HepG2 (cell line): Measurements from ENCODE around the gene C2orf78. TPM values are rescaled to one million over a fixed set of nuclear protein-coding genes. Genes with fewer than 3 reads are reported as not detected.

Experiments used
- E2F1 ChIP-seq: sonication (generic); formaldehyde crosslinking; IDR thresholded peaks from 2 replicates; pipeline ENCODE4 v1.5.0; 2020; ENCODE audit warnings: missing genetic modification reagents
- HOXA5 ChIP-seq: sonication (generic); formaldehyde crosslinking; IDR thresholded peaks from 2 replicates; pipeline ENCODE4 v1.4.0; 2020; ENCODE audit warnings: missing genetic modification reagents
- HOXD1 ChIP-seq: sonication (generic); formaldehyde crosslinking; IDR thresholded peaks from 2 replicates; pipeline ENCODE4 v1.5.0; 2020; ENCODE audit warnings: missing genetic modification reagents
- MIER2 ChIP-seq: IDR thresholded peaks from 2 replicates; pipeline ENCODE4 v1.6.1; 2016; ENCODE audit warnings: missing biosample characterization, missing genetic modification reagents
- NAIF1 ChIP-seq: sonication (generic); formaldehyde crosslinking; IDR thresholded peaks from 2 replicates; pipeline ENCODE4 v1.5.0; 2020; ENCODE audit warnings: mild to moderate bottlenecking, missing genetic modification reagents, borderline replicate concordance
- PBX3 ChIP-seq: sonication (generic); formaldehyde crosslinking; IDR thresholded peaks from 2 replicates; pipeline ENCODE4 v1.8.1; 2023; ENCODE audit warnings: missing genetic modification reagents, inconsistent platforms, borderline replicate concordance
- RELA ChIP-seq: sonication (generic); formaldehyde crosslinking; IDR thresholded peaks from 2 replicates; pipeline ENCODE4 v1.4.0; 2020; ENCODE audit warnings: missing genetic modification reagents
- RXRB ChIP-seq: IDR thresholded peaks from 2 replicates; pipeline ENCODE4 v1.6.1; 2016; ENCODE audit warnings: borderline replicate concordance, missing genetic modification reagents, missing compliant biosample characterization
- SETDB1 ChIP-seq: sonication (generic); formaldehyde crosslinking; IDR thresholded peaks from 2 replicates; pipeline ENCODE4 v1.5.1; 2020; ENCODE audit warnings: missing genetic modification reagents, mild to moderate bottlenecking, borderline replicate concordance
- SMARCE1 ChIP-seq: fragments of 450-650 bp; IDR thresholded peaks from 2 replicates; pipeline ENCODE4 v1.6.1; 2017; ENCODE audit warnings: borderline replicate concordance
- SMC3 ChIP-seq: IDR thresholded peaks from 2 replicates; pipeline ENCODE4 v1.6.1; 2011; ENCODE audit warnings: low read length, improper control_type of control experiment
- WIZ ChIP-seq: sonication (generic); formaldehyde crosslinking; IDR thresholded peaks from 2 replicates; pipeline ENCODE4 v1.5.1; 2020; ENCODE audit warnings: mild to moderate bottlenecking, missing genetic modification reagents
- ZBTB42 ChIP-seq: sonication (generic); formaldehyde crosslinking; IDR thresholded peaks from 2 replicates; pipeline ENCODE4 v1.5.0; 2020; ENCODE audit warnings: mild to moderate bottlenecking, missing genetic modification reagents
- ZKSCAN8 ChIP-seq: IDR thresholded peaks from 2 replicates; pipeline ENCODE4 v1.6.1; 2016; ENCODE audit warnings: borderline replicate concordance, missing genetic modification reagents, missing compliant biosample characterization
- ZNF460 ChIP-seq: sonication (generic); formaldehyde crosslinking; IDR thresholded peaks from 2 replicates; pipeline ENCODE4 v1.5.1; 2020; ENCODE audit warnings: missing genetic modification reagents, mild to moderate bottlenecking, borderline replicate concordance
- ZNF484 ChIP-seq: sonication (generic); formaldehyde crosslinking; IDR thresholded peaks from 2 replicates; pipeline ENCODE4 v1.5.1; 2020; ENCODE audit warnings: mild to moderate bottlenecking, low read depth, missing genetic modification reagents, borderline replicate concordance
- ZNF703 ChIP-seq: sonication (generic); formaldehyde crosslinking; IDR thresholded peaks from 2 replicates; pipeline ENCODE4 v1.5.1; 2020; ENCODE audit warnings: missing genetic modification reagents, mild to moderate bottlenecking, moderate library complexity, borderline replicate concordance
- polyA plus RNA-seq, 8 experiments: library from polyadenylated mRNA; depleted of rRNA in 3 of 8; stranded (reverse) in 7 of 8; unstranded in 1 of 8; fragments of >200 nt; fragmentation: Illumina TruSeq in 4 of 8; extraction: Trizol in 4 of 8; gene quantifications; 2 replicates each; pipeline versions ENCODE4 v1.2.1 to v1.2.3, GENCODE V29; 2011 to 2016; ENCODE audit warnings: low read depth in 4 of 8, missing spikeins in 1 of 8, mixed read lengths in 1 of 8; ENCODE audit not compliant: insufficient read depth in 1 of 8
- total RNA-seq, 5 experiments: library from RNA; depleted of rRNA; stranded (reverse); fragments of >200 nt; fragmentation: Illumina TruSeq; extraction: Trizol; gene quantifications; 2 replicates each; pipeline ENCODE4 v1.2.3, GENCODE V29; 2016; ENCODE audit warnings: low read depth in 1 of 5
- TF ChIP-seq, protein P1 (sequence below): sonication (generic); formaldehyde crosslinking; IDR thresholded peaks from 2 replicates; pipeline ENCODE4 v1.4.0; 2020; ENCODE audit warnings: missing genetic modification reagents
- TF ChIP-seq, protein P2 (sequence below): sonication (generic); formaldehyde crosslinking; IDR thresholded peaks from 2 replicates; pipeline ENCODE4 v1.5.0; 2020; ENCODE audit warnings: missing genetic modification reagents

C2orf78 gene
- total and polyA plus RNA-seq, 2 of the 13 experiments (the other 11 are each of a cell fraction or from before 2014, with no cell fraction given) = not detected

- TF ChIP-seq E2F1 (no peak; the same call in 1 of the 2 replicates), SMC3 (no peak), SETDB1 (CRISPR knock-in tag) (no peak), RXRB (CRISPR knock-in tag) (0 out of 2 replicates have a peak, but pooled peaks have one; percentile 34), ZNF703 (CRISPR knock-in tag) (no peak), MIER2 (CRISPR knock-in tag) (peak; percentile 59; the same call in 1 of the 2 replicates), SMARCE1 (no peak), ZNF460 (CRISPR knock-in tag) (no peak), PBX3 (CRISPR knock-in tag) (no peak), ZNF484 (CRISPR knock-in tag) (no peak), HOXA5 (CRISPR knock-in tag) (peak; percentile 71; the same call in 1 of the 2 replicates), ZBTB42 (CRISPR knock-in tag) (peak; percentile 83; the same call in 1 of the 2 replicates), ZKSCAN8 (peak; percentile 70; the same call in 1 of the 2 replicates), RELA (CRISPR knock-in tag) (no peak), WIZ (CRISPR knock-in tag) (peak; percentile 51; the same call in 1 of the 2 replicates), NAIF1 (CRISPR knock-in tag) (0 out of 2 replicates have a peak, but pooled peaks have one; percentile 59), HOXD1 (CRISPR knock-in tag) (0 out of 2 replicates have a peak, but pooled peaks have one; percentile 48)
- TF ChIP-seq, protein P1, sequence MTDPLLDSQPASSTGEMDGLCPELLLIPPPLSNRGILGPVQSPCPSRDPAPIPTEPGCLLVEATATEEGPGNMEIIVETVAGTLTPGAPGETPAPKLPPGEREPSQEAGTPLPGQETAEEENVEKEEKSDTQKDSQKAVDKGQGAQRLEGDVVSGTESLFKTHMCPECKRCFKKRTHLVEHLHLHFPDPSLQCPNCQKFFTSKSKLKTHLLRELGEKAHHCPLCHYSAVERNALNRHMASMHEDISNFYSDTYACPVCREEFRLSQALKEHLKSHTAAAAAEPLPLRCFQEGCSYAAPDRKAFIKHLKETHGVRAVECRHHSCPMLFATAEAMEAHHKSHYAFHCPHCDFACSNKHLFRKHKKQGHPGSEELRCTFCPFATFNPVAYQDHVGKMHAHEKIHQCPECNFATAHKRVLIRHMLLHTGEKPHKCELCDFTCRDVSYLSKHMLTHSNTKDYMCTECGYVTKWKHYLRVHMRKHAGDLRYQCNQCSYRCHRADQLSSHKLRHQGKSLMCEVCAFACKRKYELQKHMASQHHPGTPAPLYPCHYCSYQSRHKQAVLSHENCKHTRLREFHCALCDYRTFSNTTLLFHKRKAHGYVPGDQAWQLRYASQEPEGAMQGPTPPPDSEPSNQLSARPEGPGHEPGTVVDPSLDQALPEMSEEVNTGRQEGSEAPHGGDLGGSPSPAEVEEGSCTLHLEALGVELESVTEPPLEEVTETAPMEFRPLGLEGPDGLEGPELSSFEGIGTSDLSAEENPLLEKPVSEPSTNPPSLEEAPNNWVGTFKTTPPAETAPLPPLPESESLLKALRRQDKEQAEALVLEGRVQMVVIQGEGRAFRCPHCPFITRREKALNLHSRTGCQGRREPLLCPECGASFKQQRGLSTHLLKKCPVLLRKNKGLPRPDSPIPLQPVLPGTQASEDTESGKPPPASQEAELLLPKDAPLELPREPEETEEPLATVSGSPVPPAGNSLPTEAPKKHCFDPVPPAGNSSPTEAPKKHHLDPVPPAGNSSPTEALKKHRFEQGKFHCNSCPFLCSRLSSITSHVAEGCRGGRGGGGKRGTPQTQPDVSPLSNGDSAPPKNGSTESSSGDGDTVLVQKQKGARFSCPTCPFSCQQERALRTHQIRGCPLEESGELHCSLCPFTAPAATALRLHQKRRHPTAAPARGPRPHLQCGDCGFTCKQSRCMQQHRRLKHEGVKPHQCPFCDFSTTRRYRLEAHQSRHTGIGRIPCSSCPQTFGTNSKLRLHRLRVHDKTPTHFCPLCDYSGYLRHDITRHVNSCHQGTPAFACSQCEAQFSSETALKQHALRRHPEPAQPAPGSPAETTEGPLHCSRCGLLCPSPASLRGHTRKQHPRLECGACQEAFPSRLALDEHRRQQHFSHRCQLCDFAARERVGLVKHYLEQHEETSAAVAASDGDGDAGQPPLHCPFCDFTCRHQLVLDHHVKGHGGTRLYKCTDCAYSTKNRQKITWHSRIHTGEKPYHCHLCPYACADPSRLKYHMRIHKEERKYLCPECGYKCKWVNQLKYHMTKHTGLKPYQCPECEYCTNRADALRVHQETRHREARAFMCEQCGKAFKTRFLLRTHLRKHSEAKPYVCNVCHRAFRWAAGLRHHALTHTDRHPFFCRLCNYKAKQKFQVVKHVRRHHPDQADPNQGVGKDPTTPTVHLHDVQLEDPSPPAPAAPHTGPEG (CRISPR knock-in tag) = no peak
- TF ChIP-seq, protein P2, sequence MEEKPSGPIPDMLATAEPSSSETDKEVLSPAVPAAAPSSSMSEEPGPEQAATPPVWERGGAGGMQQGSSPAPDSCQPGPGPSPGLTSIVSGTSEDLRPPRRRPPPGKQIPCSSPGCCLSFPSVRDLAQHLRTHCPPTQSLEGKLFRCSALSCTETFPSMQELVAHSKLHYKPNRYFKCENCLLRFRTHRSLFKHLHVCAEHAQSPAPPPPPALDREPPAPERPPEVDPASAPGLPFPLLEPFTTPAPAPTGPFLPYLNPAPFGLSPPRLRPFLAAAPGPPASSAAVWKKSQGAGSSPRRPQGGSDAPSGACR (CRISPR knock-in tag) = peak; percentile 83; the same call in 1 of the 2 replicates
These were observed 45.0 kb downstream of the C2orf78 start, which contains the start of gene STAMBP (continued) for GRCh38 chr2:73828818-73829570.
